ENCODE results near the gene EPAS1. TPM values are rescaled to one million over a fixed set of nuclear protein-coding genes. Genes with fewer than 3 reads are reported as not detected.

The EPAS1 gene
- total and polyA plus RNA-seq, 8 donors, result 35.1 to 217 (median 117) TPM

DNA sequence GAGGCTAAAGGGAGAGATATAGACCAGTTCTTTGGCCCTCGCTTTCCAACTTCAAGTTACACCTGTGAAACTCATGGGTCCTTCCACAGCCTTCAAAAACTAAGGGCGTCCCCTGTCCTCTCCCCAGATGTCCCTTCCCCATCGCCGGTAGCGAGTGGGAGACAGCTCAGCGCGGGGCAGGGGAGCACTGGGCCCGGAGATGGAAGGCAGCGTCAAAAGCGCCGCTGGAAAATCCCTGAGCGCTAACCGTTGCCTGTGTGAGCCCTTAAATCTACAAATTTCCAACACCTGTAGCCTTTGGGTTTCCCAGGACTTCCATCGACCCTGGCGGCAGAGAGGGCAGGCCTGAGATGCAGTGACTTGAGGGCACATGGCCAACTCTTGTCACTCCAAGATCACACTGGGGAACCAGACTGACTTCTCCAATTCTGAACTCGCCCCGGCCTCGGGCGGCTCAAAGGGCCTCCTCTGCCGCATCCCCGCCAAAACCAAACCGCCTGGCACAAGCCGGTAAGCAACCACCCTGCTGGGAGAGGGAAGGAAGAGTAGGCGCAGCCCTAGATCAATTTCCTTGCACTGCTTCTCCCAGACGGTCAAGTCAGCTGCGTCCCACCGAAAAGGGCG, 879 bp upstream of the EPAS1 start:
- H3K4me3 ChIP-seq, result peak overlapping the region; percentile 55 to 89 (median 80)
- no peaks in the 10 kb centered on the region for H3K36me3 ChIP-seq
- TF ChIP-seq POLR2AphosphoS5 (IDR thresholded peaks at IDR 0.05) (no peak), POLR2A (IDR thresholded peaks at IDR 0.05) (no peak)
- TF ChIP-seq, protein P1, sequence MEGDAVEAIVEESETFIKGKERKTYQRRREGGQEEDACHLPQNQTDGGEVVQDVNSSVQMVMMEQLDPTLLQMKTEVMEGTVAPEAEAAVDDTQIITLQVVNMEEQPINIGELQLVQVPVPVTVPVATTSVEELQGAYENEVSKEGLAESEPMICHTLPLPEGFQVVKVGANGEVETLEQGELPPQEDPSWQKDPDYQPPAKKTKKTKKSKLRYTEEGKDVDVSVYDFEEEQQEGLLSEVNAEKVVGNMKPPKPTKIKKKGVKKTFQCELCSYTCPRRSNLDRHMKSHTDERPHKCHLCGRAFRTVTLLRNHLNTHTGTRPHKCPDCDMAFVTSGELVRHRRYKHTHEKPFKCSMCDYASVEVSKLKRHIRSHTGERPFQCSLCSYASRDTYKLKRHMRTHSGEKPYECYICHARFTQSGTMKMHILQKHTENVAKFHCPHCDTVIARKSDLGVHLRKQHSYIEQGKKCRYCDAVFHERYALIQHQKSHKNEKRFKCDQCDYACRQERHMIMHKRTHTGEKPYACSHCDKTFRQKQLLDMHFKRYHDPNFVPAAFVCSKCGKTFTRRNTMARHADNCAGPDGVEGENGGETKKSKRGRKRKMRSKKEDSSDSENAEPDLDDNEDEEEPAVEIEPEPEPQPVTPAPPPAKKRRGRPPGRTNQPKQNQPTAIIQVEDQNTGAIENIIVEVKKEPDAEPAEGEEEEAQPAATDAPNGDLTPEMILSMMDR (IDR thresholded peaks at IDR 0.05), result peak in 1 of 7 experiments; percentile 5
- H3K27ac ChIP-seq, result peak overlapping the region; percentile 90 to 96 (median 93)
- intact Hi-C loops (cut with DNase I; ENCODE audit: low total_unique reads), result loop anchor here (5.0 kb wide), 1 partner anchor 234 kb away; no protein-coding TSS in a partner anchor
- H3K27me3 ChIP-seq, result peaks cover 0 to 27% (median 3%) of the 10 kb centered on the region in 3 donors
- H3K9me3 ChIP-seq, result no peaks in the 10 kb centered on the region
- peak; percentile 63 to 65 for DNase-seq
- 26 to 70% (median 32%) methylated on average over 16 to 28 of the region's 28 CpGs for WGBS, 5 donors
- H3K4me1 ChIP-seq, result peaks cover 28 to 46% (median 39%) of the 10 kb centered on the region in 4 donors

DNA sequence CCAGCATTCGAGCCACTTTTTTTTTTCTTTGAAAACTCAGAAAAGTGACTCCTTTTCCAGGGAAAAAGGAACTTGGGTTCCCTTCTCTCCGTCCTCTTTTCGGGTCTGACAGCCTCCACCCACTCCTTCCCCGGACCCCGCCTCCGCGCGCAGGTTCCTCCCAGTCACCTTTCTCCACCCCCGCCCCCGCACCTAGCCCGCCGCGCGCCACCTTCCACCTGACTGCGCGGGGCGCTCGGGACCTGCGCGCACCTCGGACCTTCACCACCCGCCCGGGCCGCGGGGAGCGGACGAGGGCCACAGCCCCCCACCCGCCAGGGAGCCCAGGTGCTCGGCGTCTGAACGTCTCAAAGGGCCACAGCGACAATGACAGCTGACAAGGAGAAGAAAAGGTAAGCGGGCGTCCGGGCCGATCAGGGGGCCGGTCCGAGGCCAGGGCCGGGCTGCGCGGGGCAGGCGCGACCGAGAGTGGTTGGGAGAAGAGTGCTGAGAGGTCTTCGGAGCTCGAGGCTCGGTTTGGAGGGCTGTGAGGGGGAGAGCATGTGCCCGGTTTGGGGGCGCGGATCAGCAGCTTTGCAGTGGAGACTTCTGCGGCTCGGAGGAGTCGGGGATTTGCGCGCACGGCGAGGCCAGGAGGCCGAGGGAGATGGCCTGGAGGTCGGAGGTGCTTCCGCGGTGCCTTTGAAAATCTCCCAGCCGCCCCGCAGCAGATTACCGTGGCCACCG, 502 bp downstream of the EPAS1 start:
- H3K4me3 ChIP-seq, result peak overlapping the region; percentile 55 to 89 (median 80)
- peaks cover 0 to 27% (median 3%) of the 10 kb centered on the region in 3 donors for H3K27me3 ChIP-seq
- H3K27ac ChIP-seq, result peak overlapping the region; percentile 90 to 98 (median 94)
- intact Hi-C loops (cut with DNase I; ENCODE audit: low total_unique reads), result loop anchor here (5.0 kb wide), 1 partner anchor 235 kb away; no protein-coding TSS in a partner anchor
- DNase-seq, result peak; percentile 89 to 92
- H3K4me1 ChIP-seq, result peaks cover 28 to 54% (median 47%) of the 10 kb centered on the region in 4 donors
- no peaks in the 10 kb centered on the region for H3K9me3 ChIP-seq
- TF ChIP-seq POLR2A (IDR thresholded peaks at IDR 0.05) (peak in 2 of 4 donors; percentile 21 to 40), EP300 (IDR thresholded peaks at IDR 0.05) (no peak), POLR2AphosphoS5 (IDR thresholded peaks at IDR 0.05) (peak in 2 of 3 donors; percentile 58 to 79)
- TF ChIP-seq, protein P1 (IDR thresholded peaks at IDR 0.05), result peak in 2 of 7 experiments; percentile 6 to 13
- WGBS, 5 donors, result 0 to 1% (median 1%) methylated on average over 40 to 65 of the region's 65 CpGs
- no peaks in the 10 kb centered on the region for H3K36me3 ChIP-seq

DNA sequence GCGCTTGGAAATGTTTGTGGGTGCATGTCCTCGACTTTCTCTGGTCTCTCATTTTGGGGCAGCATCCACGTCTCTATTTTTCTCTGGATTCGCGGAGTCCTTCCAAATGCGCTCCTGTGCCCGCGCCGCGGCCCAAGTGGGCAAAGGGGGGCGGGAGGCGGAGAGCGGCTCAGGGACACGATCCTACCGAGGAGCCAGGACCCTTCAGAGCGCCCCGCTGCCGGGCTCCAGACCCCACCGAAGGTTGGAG, 990 bp downstream of the EPAS1 start:
- 0 to 1% (median 1%) methylated on average over 12 to 19 of the region's 19 CpGs for WGBS, 5 donors
- Histone ChIP-seq H3K27ac (peak overlapping the region; percentile 90 to 98 (median 94)), H3K36me3 (no peaks in the 10 kb centered on the region), H3K4me3 (peak overlapping the region; percentile 55 to 89 (median 80)), H3K27me3 (peaks cover 0 to 27% (median 3%) of the 10 kb centered on the region in 3 donors), H3K9me3 (no peaks in the 10 kb centered on the region), H3K4me1 (peaks cover 32 to 59% (median 49%) of the 10 kb centered on the region in 4 donors)
- intact Hi-C loops (cut with DNase I; ENCODE audit: low total_unique reads), result loop anchor here (5.0 kb wide), 1 partner anchor 236 kb away; no protein-coding TSS in a partner anchor
- no peak for DNase-seq
- TF ChIP-seq EP300 (IDR thresholded peaks at IDR 0.05), result no peak
- TF ChIP-seq, protein P1 (IDR thresholded peaks at IDR 0.05), result no peak
- TF ChIP-seq POLR2AphosphoS5 (IDR thresholded peaks at IDR 0.05), result no peak
- TF ChIP-seq POLR2A (IDR thresholded peaks at IDR 0.05), result no peak

DNA sequence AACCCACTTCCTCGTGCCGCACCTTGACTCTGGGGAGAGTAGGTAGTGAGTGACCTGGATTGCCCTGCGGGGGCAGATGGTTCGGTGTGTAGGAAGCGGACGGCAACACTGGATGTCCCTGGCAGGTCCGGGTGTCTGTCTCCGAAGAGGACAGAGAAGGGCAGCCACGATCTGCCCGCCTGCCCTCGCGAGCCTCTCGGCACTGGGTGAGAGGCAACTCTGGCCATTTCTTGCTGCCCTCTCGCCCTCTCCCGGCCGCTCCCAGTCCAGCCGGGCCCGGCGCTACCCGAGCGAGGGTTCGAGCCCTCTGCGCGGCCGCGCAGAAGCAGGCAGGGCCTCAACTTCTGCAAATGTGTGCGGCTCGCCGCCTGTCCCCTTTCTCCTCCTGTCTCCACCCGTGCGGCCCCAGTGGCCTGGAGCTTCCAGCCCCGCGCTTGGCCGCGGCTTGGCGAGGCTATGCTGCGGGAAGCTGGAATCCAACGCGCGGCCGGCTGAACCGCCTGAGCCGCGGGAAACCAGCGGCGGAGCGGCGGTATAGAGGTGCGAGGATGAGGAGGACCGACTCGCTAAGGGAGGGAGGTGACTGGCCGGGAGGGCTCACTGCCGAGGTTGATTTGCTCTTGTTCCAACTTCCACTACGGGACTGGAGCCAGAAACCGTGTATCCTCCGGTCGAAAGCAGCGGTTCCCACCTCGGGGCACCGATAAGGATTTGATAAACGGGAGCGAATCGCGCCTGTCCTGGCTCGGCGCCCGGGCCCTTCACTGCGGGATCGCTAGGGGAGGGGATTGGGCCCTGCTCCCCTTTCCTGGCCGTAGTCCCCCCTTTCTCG, 1.5 kb downstream of the EPAS1 start:
- intact Hi-C loops (cut with DNase I; ENCODE audit: low total_unique reads), result loop anchor here (5.0 kb wide), 1 partner anchor 236 kb away; no protein-coding TSS in a partner anchor
- WGBS, 5 donors, result 0 to 1% (median 1%) methylated on average over 43 to 71 of the region's 71 CpGs
- H3K9me3 ChIP-seq, result no peaks in the 10 kb centered on the region
- TF ChIP-seq POLR2A (IDR thresholded peaks at IDR 0.05) (no peak), EP300 (IDR thresholded peaks at IDR 0.05) (no peak), POLR2AphosphoS5 (IDR thresholded peaks at IDR 0.05) (peak in 2 of 3 donors; percentile 4 to 8)
- TF ChIP-seq, protein P1 (IDR thresholded peaks at IDR 0.05), result peak in 2 of 7 experiments; percentile 4 to 21
- H3K27ac ChIP-seq, result peak overlapping the region; percentile 90 to 98 (median 94)
- H3K36me3 ChIP-seq, result no peaks in the 10 kb centered on the region
- peak overlapping the region; percentile 55 to 89 (median 80) for H3K4me3 ChIP-seq
- H3K27me3 ChIP-seq, result peaks cover 0 to 27% (median 3%) of the 10 kb centered on the region in 3 donors
- peak; percentile 75 for DNase-seq
- H3K4me1 ChIP-seq, result peaks cover 37 to 65% (median 54%) of the 10 kb centered on the region in 4 donors

Data from stomach (tissue), 9 donors.